Cardiac atrium fibroblast (primary cell): Measurements from ENCODE around the gene FAM9B. TPM values are rescaled to one million over a fixed set of nuclear protein-coding genes. Genes with fewer than 3 reads are reported as not detected.

Source experiments
- total RNA-seq: library from RNA; depleted of rRNA; stranded (reverse); fragments of >200 nt; gene quantifications from 2 replicates; pipeline ENCODE4 v1.2.3, GENCODE V29; 2015

Gene FAM9B
- not detected in 2 replicates for total RNA-seq

DNA sequence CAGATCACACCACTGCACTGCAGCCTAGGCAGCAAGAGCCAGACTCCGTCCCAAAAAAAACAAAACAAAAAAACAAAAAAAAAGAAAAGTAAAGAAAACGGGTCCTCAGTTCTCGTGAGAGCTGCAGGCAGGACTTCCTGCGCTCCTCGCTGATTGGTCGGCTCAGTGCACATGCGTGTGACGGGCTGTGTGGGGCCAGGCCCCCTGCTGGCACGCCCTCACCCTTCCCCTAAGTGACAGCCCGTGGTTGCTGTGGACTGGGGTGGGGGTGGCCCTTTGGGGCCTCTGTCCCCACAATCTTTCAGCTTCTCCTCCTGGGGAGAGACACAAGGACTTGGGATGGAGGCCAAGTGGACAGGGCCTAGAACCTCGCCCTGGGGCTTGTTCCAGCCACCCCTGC lies at the start of gene FAM9B:
FAM9B (minus strand) TSS at position 139 of the 400 bp plus-strand sequence. CDS start 1,141 bp downstream, outside the sequence.

Other genes with a start within 250 kb of the FAM9B start
- not detected in 2 replicates for gene FAM9A, start 232.7 kb downstream of the FAM9B start, total RNA-seq